Measurements from ENCODE around the gene TRUB2.
A peak's percentile ranks its signal among the peaks of the same experiment; 100 is the strongest.
"Not testable (repeated sequence)": the region's sequence is repeated elsewhere in the genome, so short reads cannot be mapped to it uniquely, and the experiment has no call there.

TRUB2 gene

DNA sequence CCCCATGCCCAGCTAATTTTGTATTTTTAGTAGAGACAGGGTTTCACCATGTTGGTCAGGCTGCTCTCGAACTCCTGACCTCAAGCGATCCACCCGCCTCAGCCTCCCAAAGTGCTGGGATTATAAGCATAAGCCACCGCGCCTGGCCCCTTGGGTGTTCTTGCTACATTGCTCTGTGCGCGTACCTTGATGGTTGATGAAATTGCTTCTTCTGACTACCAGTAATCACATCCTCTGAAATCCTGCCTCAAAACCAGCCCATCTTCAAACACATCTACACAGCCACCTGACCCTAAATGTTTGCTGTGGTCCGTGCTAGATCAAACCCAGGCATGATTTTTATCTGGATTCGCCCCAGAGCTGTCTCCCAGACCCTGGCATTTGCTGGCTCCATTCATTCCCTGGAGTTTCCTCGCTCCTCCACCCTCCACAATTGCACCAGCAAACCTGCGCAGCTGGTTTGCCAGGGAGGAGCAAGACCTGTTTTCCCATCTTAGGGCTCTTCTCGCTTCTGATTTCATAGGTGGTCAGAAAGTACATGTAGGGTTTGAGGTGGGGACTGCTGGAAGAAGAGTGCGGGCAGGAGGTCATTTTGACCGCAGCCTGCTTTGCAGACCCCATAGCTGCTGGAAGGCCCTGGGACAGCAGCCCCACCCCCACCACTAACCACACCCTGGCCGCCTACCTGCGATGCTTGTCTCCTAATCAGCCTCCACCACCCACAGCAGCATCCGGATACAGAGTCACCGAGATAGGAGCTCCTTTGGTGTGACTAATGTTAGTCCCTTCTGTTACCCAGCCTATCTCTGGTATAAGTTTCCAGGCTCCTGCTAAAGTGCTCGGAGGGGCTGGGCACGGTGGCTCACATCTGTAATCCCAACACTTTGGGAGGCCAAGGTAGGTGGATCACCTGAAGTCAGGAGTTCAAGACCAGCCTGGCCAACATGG is 23.4 kb downstream of the TRUB2 start:
- no peak for DNase-seq (ENCODE audit: extremely low read depth in 1 of 2, low read depth in 1 of 2)

DNA sequence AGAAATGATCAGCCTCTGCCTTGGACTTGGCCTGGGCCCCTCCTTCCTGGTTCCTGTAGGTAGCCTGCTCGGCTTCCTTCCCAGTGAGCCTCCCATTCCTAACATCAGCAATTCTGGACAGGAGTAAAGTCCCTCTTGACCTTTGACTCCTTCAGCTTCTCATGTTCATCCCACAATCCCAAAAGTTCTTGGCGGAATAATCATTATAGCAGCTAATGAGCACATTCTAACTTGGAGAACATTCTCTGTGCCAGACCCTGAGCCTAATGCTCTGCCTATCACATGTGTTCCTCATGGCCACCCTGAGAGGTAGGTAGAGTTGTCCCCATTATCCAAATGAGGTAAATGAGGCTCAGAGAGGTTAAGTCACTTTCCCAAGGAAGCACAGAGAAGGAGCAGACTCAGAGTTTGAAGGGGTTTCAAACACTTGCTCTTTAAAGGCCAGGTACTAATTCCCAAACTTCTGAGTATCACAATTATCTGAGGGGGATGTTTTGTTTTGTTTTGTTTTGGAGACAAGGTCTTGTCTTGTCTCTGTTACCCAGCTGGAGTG is 24.9 kb downstream of the TRUB2 start:
- no peak for DNase-seq (ENCODE audit: extremely low read depth in 1 of 2, low read depth in 1 of 2)

DNA sequence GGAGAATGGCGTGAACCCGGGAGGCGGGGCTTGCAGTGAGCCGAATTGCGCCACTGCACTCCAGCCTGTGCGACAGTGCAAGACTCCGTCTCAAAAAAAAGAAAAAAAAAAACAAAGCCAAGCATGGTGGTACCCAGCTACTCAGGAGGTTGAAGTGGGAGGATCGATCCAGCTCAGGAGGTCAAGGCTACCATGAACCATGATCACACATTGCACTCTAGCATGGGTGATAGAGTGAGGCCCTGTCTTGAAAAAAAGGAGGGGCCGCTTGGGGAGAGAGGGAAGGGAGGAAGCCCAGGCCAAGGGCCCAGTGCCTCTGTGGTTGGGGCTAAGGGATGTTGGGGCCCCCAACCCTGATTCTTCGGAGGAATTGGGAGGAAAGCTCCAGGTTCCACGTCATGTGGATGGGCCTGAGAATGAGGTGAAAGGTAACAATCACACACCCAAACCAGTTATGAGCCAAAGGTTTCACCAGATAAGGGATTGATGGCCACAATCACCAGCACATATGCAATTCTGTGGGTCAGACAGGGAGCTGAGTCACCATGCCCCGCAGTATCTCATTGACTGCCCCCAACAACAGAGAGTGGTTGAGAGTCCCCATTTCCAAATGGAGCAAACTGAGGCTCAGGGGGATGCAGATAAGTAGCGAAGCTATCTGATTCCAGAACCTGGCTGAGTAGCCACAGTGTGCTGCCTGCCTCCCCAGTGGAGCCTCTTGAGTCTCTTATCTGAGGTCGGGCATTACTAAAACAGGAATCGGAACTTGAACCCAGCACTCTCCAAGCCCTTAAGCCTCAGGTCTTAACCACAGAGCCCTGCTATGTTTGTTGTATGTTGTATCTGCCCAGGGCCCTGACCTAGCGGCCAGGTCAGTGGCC is 25.7 kb downstream of the TRUB2 start:
- no peak for DNase-seq (ENCODE audit: extremely low read depth in 1 of 2, low read depth in 1 of 2)

DNA sequence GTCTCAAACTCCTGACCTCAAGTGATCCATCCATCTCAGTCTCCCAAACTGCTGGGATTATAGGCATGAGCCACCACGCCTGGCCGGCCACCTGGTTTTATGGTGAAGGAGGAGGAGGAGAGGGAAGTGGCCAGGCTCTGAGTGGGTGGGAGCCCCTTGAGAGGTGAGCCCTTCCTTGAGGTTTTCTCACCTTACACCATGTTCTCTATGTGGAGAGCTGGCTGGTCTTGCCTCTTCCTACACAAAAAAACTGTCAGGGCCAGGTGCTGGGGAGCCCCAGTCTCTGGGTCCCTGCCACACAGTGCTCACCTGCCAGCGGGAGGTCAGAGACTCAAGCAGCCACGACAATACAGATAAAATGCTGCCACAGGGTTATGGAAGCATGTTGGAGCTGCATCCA is 28.1 kb downstream of the TRUB2 start:
- DNase-seq (ENCODE audit: extremely low read depth in 1 of 2, low read depth in 1 of 2) = no peak

DNA sequence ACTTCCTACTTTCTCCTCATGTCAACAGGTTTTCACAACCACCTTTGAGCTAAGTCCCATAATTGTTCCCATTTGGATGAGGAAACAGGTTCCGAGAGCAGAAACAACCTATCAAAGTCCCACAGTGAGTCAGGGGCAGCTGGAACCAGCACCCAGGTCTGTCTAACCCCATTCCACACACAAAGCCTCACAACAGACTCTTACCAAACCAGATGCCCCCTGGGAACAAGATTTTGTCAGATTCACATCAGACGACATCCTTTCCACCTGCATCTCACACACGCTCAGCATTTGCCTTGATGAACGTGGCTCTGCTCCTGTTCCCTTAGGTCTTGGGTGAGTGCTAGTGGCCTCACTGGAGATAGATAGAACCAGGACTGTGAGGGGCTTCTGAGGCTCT is 29.2 kb downstream of the TRUB2 start:
- DNase-seq (ENCODE audit: extremely low read depth in 1 of 2, low read depth in 1 of 2) = no peak

DNA sequence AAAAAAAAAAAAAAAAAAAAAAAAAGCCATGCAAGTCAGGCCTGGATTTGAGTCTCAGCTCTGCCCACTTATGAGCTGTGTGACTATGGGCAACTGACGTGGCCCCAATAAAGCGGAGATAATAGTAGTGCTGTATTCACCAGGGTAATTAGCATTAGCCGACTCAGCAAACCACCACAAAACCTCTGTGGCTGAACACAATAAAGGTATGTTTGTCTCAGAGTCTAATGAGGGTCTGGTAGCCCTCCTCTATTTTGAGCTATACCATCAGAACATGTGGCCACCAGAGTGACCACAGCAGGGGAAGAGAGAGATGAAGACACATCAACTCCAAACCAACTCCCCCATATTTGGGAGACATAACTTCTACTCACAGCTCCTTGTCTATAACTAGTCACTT is 30.2 kb downstream of the TRUB2 start:
- no peak for DNase-seq (ENCODE audit: extremely low read depth in 1 of 2, low read depth in 1 of 2)

DNA sequence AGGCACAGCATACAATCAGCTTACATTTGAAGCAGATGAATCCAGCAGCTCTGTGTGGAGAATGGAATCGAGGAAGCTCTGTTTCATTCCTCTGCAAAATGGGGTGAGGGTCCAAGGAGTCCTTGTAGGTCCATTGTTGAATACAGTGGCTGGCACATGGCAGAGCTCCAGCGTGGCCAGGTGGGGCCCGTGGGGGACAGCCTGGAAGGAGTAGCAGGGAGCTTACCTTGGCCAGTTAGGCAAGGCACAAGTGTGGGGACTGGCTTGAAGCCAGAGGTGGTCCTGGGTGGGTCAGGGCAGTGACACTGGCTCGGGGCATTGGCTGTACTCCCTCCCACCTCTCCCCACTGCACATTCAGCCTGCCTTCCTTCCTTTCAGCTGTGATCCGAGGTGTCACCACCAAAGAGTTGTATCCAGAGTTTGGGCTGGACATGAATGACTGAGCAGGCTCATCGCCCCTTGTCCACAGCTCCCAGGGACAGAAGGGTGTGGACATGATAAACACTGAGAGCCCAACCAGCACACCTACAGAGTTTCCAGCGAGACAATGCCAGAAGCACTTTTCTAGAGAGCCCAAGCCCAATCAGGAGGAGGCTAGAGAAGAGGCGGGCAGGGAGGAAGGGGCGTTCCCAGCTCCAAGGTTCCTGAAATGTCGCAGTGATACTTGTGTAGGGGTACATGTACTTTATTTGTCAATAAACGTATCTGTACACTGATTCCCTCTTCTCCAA is 33.8 kb downstream of the TRUB2 start:
- no peak for DNase-seq (ENCODE audit: extremely low read depth in 1 of 2, low read depth in 1 of 2)

DNA sequence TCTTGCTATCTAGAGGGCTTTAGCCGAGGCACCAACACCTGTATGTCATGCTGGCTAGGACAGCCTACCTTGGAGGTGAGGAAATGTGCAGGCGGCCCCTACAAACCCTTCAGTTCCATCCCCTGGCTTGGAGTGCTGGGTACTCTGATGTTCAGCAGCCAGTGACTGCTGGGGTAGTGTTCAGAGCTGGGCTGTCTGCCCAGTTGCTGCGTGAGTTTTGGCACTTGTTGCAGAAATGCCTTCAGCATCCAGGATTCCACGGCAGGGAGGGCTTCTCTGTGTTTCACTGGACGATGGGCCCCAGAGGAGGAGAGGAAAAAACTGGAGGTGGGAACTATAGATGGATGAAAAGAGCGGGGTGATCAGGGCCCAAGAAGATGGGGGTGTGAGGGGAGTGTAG is 35.8 kb downstream of the TRUB2 start:
- DNase-seq (ENCODE audit: extremely low read depth in 1 of 2, low read depth in 1 of 2) = no peak

DNA sequence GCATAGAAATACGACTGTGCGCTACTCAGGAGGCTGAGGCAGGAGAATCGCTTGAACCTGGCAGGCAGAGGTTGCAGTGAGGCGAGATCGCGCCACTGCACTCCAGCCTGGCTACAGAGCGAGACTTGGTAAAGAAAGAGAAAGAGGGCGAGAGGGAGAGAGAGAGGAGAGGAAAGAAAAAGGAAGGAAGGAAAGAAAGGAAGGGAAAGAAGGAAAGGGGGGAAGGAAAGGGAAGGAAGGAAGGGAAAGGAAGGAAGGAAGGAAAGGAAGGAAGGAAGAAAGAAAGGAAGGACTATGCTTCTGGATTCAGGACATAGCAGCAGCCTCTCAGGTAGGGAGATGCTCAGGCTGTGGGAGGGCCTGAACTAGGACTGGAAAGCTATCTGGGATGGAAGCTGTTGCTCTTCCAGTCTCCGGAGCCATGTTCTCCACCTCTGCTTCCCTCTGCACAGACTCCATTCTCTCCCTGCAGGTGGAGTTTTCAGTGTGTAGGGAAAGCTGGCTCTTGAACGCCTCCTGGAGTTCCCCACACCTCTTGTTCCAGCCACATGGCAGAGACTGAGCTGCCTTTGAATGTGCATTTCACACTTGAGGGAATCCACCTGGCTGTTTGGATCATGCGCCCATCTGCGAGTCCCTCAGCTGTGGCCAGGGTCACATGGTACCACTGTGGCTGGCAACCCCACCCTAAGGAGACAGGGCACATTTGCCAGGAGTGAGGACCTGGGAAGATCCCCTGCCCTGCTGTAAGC is 37.0 kb downstream of the TRUB2 start:
- DNase-seq (ENCODE audit: extremely low read depth in 1 of 2, low read depth in 1 of 2) = no peak

DNA sequence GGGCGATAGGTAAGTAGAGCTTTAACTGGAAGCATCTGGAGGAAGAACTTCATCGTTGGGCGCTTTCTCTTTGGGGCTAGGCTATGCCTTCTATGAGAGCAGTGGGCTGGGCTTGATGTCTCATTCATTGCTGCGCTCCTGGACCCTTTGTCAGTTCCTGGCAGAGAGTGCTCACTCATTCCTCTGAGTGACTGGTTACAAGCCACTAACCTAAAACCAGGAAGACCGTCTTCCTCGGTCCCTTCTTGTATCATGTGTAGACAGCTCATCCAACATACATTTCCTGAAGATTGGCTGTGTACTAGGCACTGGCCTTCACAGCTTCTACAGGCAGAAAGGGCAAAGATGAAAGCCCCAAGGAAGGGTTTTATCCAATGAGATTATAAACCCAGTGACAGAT is 39.7 kb downstream of the TRUB2 start:
- DNase-seq (ENCODE audit: extremely low read depth in 1 of 2, low read depth in 1 of 2) = no peak

DNA sequence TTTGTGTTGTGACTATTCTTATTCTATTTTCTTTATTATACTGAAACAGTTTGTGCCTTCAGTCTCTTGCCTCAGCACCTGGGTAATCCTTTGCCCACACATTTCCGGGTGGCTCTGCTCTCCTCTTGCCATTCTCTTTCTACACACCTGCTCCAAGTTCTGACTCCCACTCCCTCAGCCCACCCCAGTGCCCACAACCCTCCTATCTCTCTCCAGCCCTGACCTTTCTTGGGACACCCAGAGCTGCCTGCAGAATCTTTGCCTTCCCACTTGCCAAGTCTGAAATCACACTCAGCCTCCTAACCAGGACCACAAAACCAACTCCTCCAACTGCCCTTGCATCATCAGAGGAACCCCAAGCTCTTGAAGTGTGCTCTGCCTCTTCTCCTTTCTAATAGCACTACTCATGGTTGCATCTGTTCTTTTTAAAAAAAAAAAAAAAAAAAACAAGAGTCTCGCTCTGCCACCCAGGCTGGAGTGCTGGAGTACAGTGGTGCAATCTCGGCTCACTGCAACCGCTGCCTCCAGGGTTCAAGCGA is 42.1 kb downstream of the TRUB2 start:
- DNase-seq (ENCODE audit: extremely low read depth in 1 of 2, low read depth in 1 of 2) = no peak

DNA sequence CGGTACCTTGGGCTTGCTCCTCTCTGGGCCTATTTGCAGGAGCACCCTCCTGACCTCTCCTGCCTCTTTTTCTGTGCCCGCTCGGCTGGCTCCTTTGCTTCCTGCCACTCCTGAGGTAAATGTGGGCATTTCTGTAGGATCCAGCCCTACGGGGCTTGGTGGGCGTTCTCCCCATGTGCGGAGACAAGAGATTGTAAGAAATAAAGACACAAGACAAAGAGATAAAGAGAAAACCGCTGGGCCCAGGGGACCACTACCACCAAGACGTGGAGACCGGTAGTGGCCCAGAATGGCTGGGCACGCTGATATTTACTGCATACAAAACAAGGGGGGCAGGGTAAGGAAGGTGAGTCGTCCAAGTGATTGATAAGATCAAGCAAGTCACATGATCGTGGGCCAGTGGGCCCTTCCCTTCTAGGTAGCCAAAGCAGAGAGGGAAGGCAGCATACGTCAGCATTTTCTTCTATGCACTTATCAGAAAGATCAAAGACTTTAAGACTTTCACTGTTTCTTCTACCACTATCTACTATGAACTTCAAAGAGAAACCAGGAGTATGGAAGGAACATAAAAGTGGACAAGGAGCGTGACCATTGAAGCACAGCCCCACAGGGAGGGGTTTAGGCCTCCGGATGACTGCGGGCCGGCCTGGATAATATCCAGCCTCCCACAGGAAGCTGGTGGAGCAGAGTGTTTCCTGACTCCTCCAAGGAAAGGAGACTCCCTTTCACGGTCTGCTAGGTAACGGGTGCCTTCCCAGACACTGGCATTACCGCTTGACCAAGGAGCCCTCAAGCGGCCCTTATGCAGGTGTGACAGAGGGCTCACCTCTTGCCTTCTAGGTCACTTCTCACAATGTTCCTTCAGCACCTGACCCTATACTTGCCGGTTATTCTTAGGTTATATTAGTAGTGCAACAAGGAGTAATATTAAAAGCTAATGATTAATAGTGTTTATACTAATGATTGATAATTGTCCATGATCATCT is 42.9 kb downstream of the TRUB2 start:
- not testable (repeated sequence) for DNase-seq (ENCODE audit: extremely low read depth in 1 of 2, low read depth in 1 of 2)

DNA sequence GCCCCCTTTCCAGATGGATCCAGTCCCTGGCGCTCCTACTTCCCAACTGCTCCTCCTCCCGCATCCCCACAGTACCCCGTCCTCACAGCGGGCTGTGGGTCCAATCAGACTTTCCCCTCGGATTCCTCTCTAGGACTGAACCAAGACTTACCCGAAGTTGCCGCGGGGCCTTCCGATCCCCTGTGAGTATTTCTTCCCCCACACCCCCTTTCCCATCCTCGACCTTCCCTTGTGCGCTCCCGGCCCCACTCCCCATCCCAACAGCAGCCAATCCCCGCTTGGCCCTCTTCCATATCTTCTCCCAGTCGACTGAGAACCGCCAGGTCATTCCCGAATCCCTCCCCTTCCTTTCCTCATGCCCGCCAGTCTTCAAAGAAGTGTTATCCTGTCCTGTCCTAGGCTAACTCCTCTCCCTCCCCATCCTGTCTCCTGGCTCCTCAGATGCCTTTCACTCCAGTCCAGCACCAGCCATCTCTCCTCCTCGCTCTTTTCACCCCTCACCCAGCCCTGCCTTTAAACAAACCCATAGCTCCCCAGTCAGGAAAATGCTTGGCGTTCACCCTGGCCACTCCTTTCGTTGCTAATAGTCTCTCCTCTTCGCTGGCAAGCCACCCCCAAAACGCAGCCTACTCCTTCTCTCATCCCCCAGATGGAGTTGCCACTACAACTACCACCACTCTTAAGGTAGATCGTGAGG is 45.5 kb downstream of the TRUB2 start:
- no peak for DNase-seq (ENCODE audit: extremely low read depth in 1 of 2, low read depth in 1 of 2)

DNA sequence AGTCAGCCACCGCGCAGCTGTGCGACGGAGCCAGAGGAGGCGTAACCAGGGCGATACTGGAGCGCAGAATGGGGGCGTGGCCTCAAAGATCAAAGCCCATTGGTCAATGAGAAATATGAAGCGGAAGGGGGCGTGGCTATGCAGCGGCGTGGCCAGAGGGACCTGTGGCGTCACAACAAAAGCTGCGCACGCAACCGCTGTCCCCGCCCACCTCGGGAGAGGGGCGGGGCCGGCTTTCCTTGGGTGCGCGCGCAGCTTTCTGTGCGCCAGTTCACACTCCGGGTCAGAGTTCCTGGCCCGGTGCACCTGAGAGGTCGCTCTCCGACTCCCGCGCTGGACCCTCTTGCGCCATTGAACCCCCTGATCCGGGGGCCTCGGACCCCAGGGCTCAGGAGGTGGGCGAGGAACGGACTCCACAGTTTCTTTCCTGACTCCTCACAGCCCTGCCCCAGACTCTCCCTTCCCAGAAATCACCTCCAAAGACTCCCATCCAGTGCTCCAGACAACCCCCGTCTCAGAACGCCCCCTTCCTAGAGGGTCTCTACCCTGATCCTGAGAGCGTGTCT is 46.2 kb downstream of the TRUB2 start, which contains the start of gene SWI5:
TSS of gene SWI5 (plus strand) at position 269 of the 566 bp plus-strand sequence.
- DNase-seq (ENCODE audit: extremely low read depth in 1 of 2, low read depth in 1 of 2) = peak; percentile 99 to 100

DNA sequence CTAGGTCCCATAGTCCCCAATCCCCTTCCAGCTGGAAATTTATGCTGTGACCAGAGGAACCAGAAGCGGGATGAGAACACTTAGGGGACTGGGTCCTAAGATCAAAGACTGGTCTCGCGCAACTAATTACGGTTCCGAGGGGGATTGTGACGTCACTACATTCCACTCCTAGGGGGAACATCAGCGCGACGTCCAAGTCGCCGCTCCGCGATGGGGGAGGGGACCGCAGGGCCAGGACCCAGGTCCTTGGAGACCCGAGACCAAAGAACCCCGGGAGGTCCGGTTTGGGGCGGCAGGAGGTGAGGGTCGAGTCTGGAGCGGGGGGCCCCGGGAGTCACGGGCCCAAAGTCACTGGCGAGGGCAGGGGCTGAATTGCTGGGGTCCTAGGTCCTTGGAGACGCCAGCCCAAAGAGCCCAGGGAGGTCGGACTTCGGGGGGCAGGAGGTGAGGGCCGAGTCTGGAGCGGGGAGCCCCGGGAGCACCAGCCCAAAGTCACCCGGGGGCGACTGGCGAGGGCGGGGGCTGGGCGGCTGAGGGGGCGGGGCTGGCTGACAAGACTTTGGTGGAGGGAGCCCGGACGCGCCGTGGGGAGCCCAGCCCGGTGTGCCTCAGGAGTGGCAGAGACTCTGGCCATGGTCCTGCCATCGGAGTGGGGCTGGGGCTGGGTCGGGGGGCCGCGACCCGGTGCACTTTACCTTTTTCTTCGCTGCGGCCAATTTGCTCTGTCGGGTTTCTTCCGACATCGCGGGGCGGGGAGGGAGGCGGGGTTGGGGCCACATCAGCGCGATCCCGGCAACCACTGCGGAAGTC is 46.8 kb downstream of the TRUB2 start, which contains the start of gene GOLGA2:
TSS of gene GOLGA2 (minus strand) at position 810 of the 810 bp plus-strand sequence. CDS start at position 779, 31 bp downstream.
- no peak for DNase-seq (ENCODE audit: extremely low read depth in 1 of 2, low read depth in 1 of 2)

DNA sequence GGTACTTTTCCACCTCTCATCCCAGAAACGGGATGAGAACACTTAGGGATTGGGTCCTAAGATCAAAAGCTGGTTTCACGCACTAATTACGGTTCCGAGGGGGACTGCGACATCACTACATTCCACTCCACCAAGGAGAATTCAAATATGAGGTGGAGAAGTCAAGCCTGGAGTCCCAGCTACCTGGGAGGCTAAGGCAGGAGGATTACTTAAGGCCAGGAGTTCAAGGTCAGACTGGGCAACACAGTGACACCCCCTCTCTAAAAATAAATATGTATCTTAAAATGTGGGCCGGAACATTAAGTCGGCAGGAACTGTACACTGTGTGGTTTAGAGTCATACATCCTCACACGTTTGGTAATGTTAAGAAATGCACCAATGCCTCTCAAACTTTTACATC is 48.0 kb downstream of the TRUB2 start:
- DNase-seq (ENCODE audit: extremely low read depth in 1 of 2, low read depth in 1 of 2) = no peak

DNA sequence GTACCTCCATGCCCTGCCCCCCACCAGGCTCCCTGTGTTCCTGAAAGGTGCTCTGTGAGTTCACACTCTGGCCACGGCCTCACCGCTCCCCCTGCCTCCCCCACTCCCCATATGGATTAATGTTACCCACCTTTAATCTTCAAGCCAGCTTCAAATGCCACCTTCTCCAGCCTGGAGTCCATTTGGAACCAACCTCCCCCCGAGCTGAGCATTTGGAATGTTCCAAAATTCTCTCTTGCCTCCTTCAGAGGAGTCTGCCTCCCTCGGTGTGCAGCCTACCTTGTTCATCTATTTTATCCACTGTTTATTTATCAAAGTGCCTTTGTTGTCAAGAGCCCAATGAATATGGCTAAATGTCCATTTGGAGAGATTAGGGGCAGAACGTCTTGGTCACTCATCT is 50.7 kb downstream of the TRUB2 start:
- DNase-seq (ENCODE audit: extremely low read depth in 1 of 2, low read depth in 1 of 2) = no peak

All from stimulated activated CD8-positive, alpha-beta memory T cell treated with anti-CD3 and anti-CD28 coated beads, Interleukin-7, amount 100 ng/mL, for 48 hours (primary cell).